LNCaP clone FGC (cell line): ENCODE measurements around the gene SLC25A27.
"Not testable (repeated sequence)": the region's sequence is repeated elsewhere in the genome, so short reads cannot be mapped to it uniquely, and the experiment has no call there.

Experiments
- DNase-seq: peaks from one replicate; pipeline ENCODE4 v3.0.0-alpha.2; 2011; ENCODE audit warnings: low read depth
- H3K4me3 ChIP-seq: 2 replicates; pipeline ENCODE4 v1.5.1; 2011; ENCODE audit warnings: mild to moderate bottlenecking, low read depth, low read length, control low read depth
- TF ChIP-seq, protein P1 (sequence below): IDR thresholded peaks from 2 replicates; pipeline ENCODE4 v1.5.1; 2012; ENCODE audit warnings: mild to moderate bottlenecking; ENCODE audit not compliant: control insufficient read depth, insufficient read depth; ENCODE audit errors: extremely low read depth

The SLC25A27 gene

DNA sequence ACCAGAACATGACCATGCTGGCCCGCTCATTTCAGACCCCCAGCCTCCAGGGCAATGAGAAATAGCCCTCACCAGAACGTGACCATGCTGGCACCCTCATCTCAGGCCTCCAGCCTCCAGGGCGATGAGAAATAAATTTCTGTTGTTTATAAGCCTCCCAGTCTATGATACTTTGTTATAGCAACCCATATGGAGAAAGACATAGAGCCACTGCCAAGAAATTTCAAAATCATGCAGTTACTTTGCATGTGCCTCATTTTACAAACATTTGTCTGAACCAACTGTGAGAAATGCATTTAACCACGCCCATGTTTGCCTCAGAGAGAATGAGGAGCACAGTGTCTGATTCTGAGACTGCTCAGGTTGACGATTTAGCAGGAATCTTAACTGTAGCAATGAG lies 15.6 kb upstream of the SLC25A27 start:
- DNase-seq, result no peak
- no peak overlapping the region for H3K4me3 ChIP-seq
- TF ChIP-seq, protein P1, sequence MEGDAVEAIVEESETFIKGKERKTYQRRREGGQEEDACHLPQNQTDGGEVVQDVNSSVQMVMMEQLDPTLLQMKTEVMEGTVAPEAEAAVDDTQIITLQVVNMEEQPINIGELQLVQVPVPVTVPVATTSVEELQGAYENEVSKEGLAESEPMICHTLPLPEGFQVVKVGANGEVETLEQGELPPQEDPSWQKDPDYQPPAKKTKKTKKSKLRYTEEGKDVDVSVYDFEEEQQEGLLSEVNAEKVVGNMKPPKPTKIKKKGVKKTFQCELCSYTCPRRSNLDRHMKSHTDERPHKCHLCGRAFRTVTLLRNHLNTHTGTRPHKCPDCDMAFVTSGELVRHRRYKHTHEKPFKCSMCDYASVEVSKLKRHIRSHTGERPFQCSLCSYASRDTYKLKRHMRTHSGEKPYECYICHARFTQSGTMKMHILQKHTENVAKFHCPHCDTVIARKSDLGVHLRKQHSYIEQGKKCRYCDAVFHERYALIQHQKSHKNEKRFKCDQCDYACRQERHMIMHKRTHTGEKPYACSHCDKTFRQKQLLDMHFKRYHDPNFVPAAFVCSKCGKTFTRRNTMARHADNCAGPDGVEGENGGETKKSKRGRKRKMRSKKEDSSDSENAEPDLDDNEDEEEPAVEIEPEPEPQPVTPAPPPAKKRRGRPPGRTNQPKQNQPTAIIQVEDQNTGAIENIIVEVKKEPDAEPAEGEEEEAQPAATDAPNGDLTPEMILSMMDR, result no peak

DNA sequence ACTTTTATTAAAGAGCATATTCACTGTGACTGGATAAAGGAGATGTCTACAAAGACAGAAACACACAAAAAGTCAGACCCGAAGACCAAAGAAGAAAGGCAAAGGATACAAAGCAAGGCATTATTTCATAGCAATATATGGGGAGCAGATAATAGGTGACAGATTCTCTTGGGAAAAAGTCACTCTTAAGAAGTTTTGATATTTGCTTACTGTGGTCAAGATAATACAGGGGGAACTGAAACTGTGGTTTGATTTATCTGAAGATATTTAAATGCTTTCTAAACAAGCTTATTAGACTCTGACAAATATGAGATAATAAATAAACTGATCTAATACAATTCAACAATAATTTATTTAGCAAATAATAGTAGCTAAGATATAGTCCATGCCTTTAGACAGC lies 14.8 kb upstream of the SLC25A27 start:
- no peak overlapping the region for H3K4me3 ChIP-seq
- TF ChIP-seq, protein P1, result no peak
- no peak for DNase-seq

DNA sequence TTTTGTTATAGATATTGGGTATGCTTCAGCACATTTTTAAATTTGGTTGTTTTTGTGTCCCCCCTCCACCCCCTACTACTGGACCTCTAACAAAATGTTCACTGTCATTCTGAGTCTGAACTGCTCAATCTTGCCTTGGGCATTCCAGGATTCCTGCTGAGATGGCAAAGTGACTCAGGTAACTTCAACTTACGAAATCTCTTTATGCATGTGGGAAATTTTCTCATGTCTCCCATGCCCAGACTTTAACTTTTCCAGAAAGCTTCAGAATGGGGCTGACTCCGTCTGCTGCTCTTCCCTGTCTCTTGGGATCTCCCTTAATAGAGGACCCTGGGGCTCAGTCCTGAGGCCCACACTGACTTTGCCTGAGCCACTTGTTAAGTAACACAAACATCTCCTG lies 14.1 kb upstream of the SLC25A27 start:
- DNase-seq, result no peak
- TF ChIP-seq, protein P1, result no peak
- H3K4me3 ChIP-seq, result no peak overlapping the region

DNA sequence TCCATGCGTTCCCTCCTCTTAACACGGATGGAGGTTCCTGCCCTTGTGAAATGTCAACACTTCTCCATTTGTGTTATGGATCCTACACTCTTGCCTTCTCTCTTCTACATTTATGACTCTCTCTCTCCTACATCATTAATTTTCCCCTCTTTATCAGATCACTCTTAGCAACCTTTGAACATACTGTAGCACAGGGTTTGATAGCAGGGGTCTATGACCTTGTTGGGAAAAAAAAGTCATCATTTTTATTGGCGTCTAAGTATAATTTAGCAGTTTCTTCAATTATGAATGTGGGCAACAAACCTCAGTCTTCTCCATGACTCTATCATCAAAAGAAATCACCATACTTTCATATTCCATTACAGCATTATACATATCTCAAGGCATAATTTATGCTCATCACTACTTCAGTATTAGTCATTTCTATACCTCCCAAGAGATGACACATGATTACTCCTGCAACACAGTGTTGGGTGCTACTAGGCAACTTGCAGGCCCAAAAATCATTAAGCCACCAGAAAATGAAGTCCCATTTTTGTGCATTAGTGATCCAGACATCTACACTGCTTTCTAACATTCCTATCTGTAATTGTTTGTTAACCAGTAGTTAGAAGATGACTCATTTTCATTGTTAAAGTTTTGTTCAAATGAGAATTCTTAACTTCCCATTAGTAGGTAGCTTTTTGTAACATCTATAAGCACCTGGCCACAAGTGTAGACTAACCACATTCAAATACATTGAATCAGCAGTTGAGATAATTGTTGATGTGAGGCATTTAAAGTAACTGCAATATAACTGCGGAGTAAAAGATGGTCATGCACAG lies 9.6 kb upstream of the SLC25A27 start:
- DNase-seq, result no peak
- H3K4me3 ChIP-seq, result no peak overlapping the region
- TF ChIP-seq, protein P1, result no peak

DNA sequence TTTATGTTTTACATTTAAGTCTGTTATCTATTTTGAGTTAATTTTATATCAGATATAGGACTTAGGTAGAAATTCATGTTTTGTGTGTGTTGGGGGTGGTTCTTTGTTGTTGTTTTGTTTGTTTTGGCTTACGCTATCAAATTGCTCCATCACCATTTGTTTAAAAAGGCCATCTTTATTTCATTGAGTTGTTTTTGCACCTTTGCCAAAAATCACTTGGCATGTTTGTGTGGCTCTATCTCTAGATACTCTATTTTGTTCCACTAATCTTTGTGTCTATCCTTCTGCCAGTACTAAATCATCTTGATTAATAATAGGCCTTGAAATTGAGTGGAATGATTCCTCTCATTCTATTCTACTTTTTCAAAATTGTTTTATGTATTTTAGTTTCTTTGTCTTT lies 7.5 kb upstream of the SLC25A27 start:
- H3K4me3 ChIP-seq, result no peak overlapping the region
- TF ChIP-seq, protein P1, result no peak
- DNase-seq, result peak; percentile 83

DNA sequence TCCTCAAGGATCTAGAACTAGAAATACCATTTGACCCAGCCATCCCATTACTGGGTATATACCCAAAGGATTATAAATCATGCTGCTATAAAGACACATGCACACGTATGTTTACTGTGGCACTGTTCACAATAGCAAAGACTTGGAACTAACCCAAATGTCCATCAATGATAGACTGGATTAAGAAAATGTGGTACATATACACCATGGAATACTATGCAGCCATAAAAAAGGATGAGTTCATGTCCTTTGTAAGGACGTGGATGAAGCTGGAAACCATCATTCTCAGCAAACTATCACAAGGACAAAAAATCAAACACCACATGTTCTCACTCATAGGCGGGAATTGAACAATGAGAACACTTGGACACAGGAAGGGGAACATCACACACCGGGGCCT lies 4.7 kb upstream of the SLC25A27 start:
- not testable (repeated sequence) for H3K4me3 ChIP-seq

DNA sequence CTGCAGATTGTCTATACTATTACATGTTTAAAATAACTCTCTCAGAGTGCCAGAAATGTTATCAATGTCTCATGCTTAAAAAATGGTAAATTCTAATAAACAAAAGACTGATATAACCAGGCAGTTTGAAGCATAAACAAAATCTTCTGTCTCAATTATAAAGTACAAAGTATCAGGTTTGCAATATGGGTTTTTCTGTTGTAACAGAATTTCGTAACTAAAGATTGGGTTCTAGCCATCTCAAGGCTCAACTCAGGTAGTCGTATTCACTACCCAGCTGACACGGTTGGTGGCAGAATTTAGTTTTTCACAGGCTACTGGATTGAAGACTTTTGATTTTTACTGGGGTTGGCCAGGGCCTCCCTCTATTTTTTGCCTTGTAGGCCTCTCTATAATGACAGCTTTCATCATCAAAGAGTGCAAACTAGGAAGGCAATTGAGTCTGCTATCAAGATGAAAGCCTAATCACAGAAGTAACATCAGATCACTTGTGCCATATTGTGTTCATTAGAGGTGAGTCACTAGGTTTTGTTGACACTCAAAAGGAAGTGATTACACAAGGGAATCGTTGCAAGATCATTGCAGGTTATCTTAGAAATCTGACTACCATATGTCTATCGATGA lies 3.8 kb upstream of the SLC25A27 start:
- no peak overlapping the region for H3K4me3 ChIP-seq
- peak; percentile 76 for DNase-seq
- TF ChIP-seq, protein P1, result no peak

More for the DNA sequence above, 4.7 kb upstream of the SLC25A27 start:
- not testable (repeated sequence) for DNase-seq
